Stimulated activated naive CD8-positive, alpha-beta T cell treated with anti-CD3 and anti-CD28 coated beads, Interleukin-15, Interleukin-2, amounts not matched to agents 100 U/mL and 50 U/mL, for 24 hours (primary cell): ENCODE results near the gene HNRNPA2B1.

Experiments used
- ATAC-seq: fragments of 150-1000 bp; cut with Tn5 transposase; one replicate; pipeline ENCODE4 v1.10.0; 2021
- DNase-seq: peaks from one replicate; pipeline ENCODE4 v3.0.0; 2021

The HNRNPA2B1 gene

GRCh38 chr7:26145238-26145637 is 55.3 kb downstream of the HNRNPA2B1 start:
- ATAC-seq (no peak), DNase-seq (no peak)

DNA sequence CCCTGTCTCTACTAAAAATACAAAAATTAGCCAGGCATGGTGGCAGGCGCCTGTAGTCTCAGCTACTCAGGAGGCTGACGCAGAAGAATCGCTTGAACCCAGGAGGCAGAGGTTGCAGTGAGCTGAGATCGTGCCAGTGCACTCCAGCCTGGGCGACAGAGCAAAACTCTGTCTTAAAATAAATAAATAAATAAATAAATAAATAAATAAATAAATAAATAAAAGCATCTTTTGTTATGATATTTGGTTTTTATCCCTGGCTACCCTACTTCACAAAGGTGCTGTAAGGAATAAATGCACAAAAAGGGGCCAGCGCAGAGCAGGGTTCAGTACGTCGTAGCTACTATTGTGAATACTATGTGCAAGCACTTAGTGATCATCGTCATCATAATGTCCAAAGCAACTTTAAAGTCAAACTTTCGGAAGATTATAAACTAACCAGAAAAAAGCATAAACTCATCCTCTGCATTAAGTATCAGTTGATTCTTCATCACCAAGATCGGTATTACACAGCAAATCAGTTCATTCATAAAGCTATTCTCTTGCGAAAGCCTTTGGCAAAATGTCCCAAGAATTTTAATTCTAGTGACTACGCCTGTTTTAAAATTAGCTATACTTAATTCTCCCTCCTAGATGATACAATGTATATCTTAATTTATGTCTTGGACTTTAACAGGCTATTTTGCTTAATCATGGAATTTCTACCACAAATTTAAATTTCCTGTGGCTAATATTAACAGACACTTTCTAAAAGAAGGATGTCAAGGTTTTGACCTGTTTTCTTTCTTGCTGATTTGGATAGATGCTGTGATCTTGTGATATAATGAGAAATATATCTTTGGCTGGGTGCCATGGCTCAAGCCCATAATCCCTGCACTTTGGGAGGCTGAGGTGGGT is 56.1 kb downstream of the HNRNPA2B1 start:
- ATAC-seq (no peak), DNase-seq (no peak)

- DNase-seq (no peak), ATAC-seq (no peak)
Observed at GRCh38 chr7:26143298-26144048, 57.1 kb downstream of the HNRNPA2B1 start.

DNA sequence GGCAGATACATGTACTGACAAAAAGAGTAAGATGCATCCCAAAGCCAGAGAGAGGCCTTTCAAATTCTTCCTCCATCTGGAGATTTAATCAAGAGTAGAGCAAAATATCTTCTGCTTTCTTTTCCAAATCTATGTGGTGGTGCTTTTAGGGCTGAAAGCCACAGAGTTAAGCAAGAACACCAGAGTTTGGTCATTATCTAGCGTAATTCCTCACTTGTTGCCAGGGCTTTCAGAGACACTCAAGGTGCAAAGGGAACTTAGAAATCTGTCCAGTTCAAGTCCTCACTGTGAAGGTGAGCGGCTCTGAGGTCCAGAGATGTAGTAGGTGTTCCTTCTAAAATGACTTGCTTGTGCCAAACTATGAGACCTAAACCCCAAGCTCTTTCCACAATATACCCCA is 59.5 kb downstream of the HNRNPA2B1 start:
- no peak for DNase-seq
- no peak for ATAC-seq

DNA sequence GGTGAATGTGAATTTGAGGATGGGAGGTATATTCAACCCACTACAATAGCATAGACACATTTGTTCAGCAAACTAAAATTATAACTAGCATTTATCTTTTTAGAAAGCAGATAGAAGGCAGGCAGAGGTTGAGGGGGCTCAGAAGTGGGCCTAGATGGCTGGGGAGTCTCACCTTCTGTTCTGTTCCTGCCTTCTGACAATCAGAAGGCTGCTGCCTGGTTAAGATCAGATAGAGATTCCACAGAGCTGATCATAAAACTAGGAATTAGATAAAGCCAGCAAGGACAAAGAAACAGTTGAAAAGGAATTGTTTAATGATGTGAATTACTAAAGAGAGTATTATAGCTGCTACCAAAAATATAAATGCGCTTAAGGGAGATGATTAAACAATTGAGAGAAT is 60.2 kb downstream of the HNRNPA2B1 start:
- no peak for DNase-seq
- no peak for ATAC-seq
